Activated naive CD4-positive, alpha-beta T cell treated with Interleukin-2 at 50 U/mL for 16 hours (primary cell): ENCODE measurements around the gene MYLIP.
"Not testable (repeated sequence)": the region's sequence is repeated elsewhere in the genome, so short reads cannot be mapped to it uniquely, and the experiment has no call there.

Experiments
- DNase-seq: peaks from one replicate; pipeline ENCODE4 v3.0.0-alpha.2; 2020

The MYLIP gene

GRCh38 chr6:16146028-16146427 is 17.1 kb downstream of the MYLIP start:
- no peak for DNase-seq

DNA sequence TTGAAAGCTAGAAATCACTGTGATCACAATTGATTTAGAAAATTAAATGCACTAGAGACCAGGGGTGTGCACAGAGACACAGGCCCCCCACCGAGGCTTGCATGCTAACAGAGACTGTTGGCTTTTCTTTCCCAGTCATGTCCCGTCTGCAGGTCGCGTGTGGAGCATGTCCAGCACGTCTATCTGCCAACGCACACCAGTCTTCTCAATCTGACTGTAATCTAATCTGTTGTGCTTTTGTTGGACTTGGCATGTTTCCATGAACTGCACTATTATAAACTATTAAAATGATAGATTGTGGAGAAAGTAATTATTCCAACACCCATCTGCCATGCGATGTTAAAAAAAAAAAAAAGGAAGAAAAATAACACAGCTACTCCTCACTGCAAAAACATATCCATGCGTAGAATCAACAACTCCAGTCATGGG is 17.7 kb downstream of the MYLIP start:
- DNase-seq, result no peak

- no peak for DNase-seq
Observed at GRCh38 chr6:16148498-16148897, 19.6 kb downstream of the MYLIP start.

- no peak for DNase-seq
Observed at GRCh38 chr6:16149305-16149704, 20.4 kb downstream of the MYLIP start.

DNA sequence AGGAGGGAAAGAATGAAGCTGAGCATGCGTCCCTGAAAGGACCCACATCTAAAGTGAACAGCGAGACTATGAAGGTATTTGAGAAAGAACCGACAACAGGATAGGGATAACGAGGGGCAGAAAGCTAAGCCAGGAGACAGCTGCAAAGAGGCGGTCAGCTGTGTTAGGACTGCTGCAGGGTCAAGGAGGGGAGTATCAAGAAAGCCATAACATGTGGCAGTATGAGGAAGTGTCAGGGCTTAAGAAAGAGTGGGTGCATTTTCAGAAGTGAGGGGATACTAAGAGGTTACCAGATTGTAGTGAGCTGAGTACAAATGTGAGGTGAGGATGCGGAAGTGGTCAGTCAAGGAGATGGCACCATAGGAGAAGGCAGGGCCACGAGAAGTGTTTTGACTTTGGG is 21.2 kb downstream of the MYLIP start:
- DNase-seq, result no peak

GRCh38 chr6:16153211-16153820 is 24.4 kb downstream of the MYLIP start:
- no peak for DNase-seq

- DNase-seq, result no peak
Observed at GRCh38 chr6:16154904-16155303, 26.0 kb downstream of the MYLIP start.

DNA sequence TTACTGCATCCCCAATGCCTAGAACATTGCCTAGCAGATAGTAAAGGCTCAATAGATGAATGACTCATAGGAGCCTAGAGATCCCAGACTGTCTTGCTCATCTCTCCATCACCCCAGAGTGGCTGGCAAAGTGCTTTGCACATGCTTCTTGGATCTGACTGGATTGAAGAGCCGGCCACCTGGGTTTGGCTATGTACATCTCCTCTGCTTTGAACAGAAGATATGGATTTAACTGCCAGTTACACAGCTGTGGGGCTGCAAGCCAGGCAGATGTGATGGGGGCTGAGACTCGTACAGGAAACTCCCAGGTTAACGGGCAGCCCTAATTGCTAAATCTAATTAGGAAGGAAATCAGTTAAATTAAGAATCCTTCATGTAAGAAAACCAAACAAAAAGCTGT is 28.6 kb downstream of the MYLIP start:
- no peak for DNase-seq

DNA sequence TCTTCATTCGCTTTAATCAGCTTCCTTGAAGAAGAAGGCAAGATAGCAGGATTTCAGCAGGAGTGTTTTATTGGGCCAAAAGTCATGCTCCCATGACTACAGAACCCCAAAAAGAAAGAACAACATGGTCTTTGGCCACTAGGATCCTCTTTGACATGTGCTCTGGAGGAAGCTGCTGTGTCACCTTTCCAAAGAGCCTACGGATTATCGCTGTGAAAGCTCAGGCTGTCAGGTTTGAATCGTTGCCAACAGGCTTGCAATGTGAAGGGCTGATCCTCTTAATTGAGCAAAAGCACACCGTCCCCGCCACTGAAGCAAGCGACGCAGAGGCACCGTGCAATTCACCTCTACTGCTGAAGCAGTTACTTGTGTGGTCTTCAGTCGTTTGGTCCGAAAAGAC is 29.0 kb downstream of the MYLIP start:
- DNase-seq, result no peak

GRCh38 chr6:16158943-16159557 is 30.2 kb downstream of the MYLIP start:
- DNase-seq, result no peak

- DNase-seq, result no peak
Observed at GRCh38 chr6:16160794-16161193, 31.9 kb downstream of the MYLIP start.

- no peak for DNase-seq
Observed at GRCh38 chr6:16162003-16162402, 33.1 kb downstream of the MYLIP start.

DNA sequence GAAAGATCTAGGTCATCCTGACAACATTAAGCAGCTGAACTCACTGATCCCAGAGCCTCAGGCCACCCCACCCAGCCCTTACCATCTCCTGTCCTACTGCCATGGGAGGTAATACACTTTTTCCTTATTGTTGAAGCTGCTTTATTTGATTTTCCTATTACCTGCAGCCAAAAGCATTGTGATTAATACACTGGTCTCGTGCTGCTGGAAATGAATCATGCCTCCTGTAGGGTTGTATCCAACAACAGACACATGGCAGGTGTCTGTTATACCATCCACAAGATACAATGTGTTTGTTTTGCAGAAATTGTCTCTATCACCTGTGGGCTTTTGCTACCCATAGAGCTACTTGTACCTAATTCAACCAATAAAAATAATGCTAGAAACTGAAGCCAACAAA is 34.2 kb downstream of the MYLIP start:
- no peak for DNase-seq

- no peak for DNase-seq
Observed at GRCh38 chr6:16163535-16164300, 34.8 kb downstream of the MYLIP start.

GRCh38 chr6:16165641-16166040 is 36.8 kb downstream of the MYLIP start:
- DNase-seq, result no peak

GRCh38 chr6:16166871-16167608 is 38.2 kb downstream of the MYLIP start:
- no peak for DNase-seq

DNA sequence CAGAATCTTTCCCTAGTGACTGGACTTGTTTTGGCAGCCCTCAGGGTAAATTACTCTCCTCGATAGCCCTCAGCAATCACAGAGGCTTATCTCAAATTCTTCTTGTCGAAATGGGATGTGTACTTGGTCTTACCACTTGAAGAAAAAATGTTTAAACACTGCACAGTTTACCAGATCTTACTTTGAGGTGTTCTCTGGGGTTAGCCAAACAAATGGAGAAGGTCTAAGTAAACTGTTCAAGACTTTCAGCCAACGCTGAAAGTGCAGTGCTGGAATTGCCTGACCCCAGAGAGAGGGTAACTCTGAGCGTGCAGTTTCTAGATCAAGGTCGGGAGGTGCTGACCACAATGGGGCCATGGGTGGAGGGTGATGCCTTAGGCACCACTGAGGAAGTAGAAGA is 39.2 kb downstream of the MYLIP start:
- no peak for DNase-seq

- no peak for DNase-seq
Observed at GRCh38 chr6:16168858-16169257, 40.0 kb downstream of the MYLIP start.

DNA sequence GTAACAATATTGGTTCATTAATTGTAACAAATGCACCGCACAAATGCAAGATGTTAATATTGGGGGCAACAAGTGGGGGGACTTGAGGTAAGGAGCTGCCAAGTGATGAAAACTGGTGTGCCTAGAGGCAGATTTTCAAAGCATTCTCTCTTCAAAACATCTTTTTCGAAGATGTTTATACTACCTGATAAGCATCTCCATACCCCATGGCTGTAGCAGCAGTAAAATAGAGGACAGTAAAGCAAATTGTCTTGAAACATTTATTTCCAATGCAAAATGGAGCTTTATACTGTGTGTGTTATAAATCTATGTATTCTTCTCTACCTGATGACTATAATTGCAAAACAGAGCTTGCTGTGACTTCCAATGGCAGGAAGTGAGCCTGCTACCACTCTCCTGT is 42.5 kb downstream of the MYLIP start:
- DNase-seq, result no peak

GRCh38 chr6:16173167-16173940 is 44.5 kb downstream of the MYLIP start:
- DNase-seq, result no peak

GRCh38 chr6:16174416-16175078 is 45.7 kb downstream of the MYLIP start:
- DNase-seq, result no peak

GRCh38 chr6:16176600-16176999 is 47.7 kb downstream of the MYLIP start:
- DNase-seq, result not testable (repeated sequence)
